GM10266 (cell line): ENCODE measurements around the gene VPREB3.

Experiments
- DNase-seq: peaks from one replicate; pipeline ENCODE4 v3.0.0; 2012; ENCODE audit errors: extremely low spot score
- TF ChIP-seq, protein P1 (sequence below): IDR thresholded peaks from 2 replicates; pipeline ENCODE4 v1.5.1; 2012; ENCODE audit warnings: mild to moderate bottlenecking, low read depth; ENCODE audit not compliant: control insufficient read depth, insufficient read depth; ENCODE audit errors: missing control alignments

Gene VPREB3

DNA sequence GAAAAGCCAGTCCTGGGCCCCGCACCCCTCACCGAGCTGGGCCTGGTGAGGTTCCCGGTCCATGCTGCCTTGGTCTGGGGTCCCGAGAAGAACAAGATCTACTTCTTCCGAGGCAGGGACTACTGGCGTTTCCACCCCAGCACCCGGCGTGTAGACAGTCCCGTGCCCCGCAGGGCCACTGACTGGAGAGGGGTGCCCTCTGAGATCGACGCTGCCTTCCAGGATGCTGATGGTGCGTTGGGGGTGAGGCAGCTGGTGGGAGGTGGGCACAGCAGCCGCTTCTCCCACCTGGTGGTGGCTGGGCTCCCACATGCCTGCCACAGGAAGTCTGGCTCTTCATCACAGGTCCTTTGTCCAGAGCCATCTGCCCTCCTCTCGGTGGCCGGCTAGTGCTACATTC lies 28.0 kb upstream of the VPREB3 start:
- no peak for DNase-seq
- TF ChIP-seq, protein P1, sequence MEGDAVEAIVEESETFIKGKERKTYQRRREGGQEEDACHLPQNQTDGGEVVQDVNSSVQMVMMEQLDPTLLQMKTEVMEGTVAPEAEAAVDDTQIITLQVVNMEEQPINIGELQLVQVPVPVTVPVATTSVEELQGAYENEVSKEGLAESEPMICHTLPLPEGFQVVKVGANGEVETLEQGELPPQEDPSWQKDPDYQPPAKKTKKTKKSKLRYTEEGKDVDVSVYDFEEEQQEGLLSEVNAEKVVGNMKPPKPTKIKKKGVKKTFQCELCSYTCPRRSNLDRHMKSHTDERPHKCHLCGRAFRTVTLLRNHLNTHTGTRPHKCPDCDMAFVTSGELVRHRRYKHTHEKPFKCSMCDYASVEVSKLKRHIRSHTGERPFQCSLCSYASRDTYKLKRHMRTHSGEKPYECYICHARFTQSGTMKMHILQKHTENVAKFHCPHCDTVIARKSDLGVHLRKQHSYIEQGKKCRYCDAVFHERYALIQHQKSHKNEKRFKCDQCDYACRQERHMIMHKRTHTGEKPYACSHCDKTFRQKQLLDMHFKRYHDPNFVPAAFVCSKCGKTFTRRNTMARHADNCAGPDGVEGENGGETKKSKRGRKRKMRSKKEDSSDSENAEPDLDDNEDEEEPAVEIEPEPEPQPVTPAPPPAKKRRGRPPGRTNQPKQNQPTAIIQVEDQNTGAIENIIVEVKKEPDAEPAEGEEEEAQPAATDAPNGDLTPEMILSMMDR, result no peak

DNA sequence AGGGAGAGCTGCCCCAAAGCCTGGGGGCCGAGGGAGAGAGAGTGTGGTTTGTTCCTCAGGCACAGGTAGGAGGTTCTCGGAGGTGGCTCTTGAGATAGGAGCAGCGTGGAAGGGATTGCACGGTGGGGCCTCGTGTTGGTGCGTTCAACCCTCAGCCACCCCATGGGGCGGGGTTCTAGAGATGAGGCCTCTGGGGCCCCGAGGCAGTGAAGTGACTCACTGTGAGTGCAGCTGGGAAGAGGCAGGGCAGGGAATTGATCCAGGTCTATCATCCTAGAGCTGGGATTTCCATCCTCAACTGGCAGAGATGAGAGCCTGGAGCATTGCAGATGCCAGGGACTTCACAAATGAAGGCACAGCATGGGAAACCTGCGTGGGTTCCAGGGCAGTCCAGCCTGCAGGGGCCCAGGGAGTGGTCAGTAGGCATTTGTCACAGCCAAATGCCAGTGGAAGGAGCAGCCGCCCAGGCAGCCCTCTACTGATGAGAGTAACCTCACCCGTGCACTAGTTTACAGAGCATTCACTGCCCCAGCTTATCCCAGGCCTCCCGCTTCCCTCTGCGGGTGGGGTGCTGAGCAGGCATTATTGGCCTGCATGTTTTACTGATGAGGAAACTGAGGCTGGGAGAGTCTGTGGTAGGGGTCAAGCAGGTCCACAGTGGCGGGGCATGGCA lies 27.4 kb upstream of the VPREB3 start:
- no peak for DNase-seq
- TF ChIP-seq, protein P1, result no peak

DNA sequence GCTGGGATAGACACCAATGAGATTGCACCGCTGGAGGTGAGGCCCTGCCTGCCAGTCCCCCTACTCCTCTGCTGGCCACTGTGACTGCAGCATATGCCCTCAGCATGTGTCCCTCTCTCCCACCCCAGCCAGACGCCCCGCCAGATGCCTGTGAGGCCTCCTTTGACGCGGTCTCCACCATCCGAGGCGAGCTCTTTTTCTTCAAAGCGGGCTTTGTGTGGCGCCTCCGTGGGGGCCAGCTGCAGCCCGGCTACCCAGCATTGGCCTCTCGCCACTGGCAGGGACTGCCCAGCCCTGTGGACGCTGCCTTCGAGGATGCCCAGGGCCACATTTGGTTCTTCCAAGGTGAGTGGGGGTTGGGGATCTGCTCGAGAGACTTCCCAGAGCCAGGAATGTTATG lies 26.8 kb upstream of the VPREB3 start:
- no peak for DNase-seq
- TF ChIP-seq, protein P1, result no peak

DNA sequence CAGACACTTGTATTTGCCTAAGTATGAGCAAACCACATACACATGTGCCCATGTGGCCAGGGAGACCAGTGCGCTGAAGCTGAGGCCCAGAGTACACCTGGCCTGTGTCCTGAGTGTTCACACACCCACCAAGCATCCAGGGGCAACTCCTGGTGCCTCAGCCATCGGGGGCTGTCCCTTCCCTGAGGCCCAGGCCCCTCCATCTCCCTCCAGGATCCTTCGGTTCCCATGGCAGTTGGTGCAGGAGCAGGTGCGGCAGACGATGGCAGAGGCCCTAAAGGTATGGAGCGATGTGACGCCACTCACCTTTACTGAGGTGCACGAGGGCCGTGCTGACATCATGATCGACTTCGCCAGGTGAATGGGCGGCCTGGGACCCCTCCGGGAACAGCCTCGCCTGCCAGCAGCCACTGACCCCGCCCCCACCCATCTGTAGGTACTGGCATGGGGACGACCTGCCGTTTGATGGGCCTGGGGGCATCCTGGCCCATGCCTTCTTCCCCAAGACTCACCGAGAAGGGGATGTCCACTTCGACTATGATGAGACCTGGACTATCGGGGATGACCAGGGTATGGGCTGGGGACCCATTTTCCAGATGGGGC lies 26.0 kb upstream of the VPREB3 start:
- TF ChIP-seq, protein P1, result no peak
- DNase-seq, result no peak

DNA sequence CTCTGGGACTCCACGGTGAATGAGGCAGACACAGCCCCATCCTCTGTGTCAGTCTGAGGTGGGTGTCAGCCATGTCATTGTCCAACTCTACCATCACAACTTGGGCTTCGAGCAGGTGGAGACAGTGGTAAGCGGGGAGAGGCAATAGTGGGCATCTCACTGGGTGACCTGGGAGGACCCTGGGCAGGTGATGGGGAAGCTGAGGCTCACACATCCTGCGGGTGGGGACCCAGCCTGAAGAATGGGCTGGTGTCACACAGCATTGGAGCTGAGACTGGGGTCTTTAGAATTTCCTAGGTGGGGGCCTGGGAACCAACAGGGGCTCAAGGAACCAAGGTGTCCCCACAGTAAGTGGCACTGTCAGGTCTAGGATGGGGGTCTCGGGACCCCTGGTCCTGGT lies 25.5 kb upstream of the VPREB3 start:
- no peak for DNase-seq
- TF ChIP-seq, protein P1, result no peak

DNA sequence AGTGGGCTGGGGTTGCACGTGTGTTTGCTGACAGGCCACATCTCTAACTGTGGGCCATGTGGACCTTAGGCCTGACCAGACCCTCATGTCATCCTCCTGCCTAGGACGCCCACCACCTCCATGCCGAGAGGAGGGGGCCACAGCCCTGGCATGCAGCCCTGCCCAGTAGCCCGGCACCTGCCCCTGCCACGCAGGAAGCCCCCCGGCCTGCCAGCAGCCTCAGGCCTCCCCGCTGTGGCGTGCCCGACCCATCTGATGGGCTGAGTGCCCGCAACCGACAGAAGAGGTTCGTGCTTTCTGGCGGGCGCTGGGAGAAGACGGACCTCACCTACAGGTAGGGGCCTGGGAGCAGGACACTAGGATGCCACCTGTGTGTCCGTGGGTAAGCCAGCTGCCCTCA lies 24.9 kb upstream of the VPREB3 start:
- no peak for DNase-seq

DNA sequence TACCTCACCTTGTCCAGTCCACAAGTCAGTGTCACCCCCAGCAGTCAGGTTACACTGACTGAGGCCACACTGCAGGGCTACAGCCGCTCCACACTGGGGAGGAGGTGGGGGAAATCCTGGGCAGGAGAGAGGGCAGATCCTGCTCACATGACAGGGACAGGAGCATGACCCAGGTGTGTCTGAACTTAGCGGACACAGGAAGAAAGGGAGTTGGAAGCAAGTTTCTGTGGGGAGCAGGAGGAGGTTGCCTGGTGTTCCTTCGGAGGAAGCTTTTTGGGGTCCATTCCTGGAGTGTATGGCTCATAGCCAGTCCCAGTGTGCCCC lies 24.3 kb upstream of the VPREB3 start:
- no peak for DNase-seq
- TF ChIP-seq, protein P1, result no peak

More for the DNA sequence above, 24.9 kb upstream of the VPREB3 start:
- TF ChIP-seq, protein P1, result no peak
